ENCODE measurements around the gene SSR3. TPM values are rescaled to one million over a fixed set of nuclear protein-coding genes. Genes with fewer than 3 reads are reported as not detected.
A peak's percentile ranks its signal among the peaks of the same experiment; 100 is the strongest.
"Not testable (repeated sequence)": the region's sequence is repeated elsewhere in the genome, so short reads cannot be mapped to it uniquely, and the experiment has no call there.

SSR3 gene
- 349 TPM for polyA plus RNA-seq (2013, experiment 1 of 2; ENCODE audit: insufficient read length)
- polyA plus RNA-seq (2013, experiment 2 of 2; ENCODE audit: insufficient read length): 325 TPM

DNA sequence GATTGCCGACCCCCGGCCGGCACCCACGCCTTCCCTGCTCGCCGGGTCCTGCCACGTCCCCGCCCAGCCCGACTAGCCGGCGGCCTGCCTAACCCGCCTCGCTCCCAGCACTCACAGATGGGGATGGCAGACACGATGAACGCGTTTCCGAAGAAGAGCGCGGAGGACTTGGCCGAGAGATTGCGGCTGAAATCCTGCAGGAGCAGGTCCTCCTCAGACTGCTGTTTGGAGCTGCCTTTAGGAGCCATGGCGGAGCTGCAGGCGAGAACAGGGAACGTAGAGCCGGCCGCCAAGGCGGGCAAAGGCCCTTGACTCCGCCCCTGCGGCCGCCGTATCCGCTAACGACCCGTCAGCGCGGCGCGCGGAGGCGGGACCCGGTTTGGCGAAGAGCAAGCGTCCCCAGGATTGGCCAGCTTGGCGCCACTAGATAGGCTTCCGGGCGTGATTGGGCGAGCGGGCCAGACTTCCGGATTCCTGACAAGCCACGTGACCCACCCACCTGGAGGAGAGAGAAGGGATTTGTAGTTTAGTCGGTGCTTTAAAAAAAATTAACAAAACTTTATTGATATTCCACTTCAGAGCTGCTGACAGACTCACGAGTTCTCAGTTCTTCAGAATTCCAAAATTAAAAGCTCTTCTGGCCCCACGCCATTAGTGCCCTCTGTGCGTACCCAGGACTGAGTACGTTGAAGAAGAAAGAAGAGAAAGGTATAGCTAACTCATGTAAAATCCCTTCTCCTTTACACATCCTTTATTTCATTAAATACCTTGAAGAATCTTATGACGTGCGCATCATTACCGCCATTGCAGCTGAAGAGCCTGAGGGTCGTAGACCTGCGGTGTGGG lies at the start of gene SSR3:
Gene SSR3 (minus strand): TSS at position 276 of the 846 bp plus-strand sequence. CDS start 28 bp downstream, at position 248.
- peak; percentile 99 for DNase-seq

DNA sequence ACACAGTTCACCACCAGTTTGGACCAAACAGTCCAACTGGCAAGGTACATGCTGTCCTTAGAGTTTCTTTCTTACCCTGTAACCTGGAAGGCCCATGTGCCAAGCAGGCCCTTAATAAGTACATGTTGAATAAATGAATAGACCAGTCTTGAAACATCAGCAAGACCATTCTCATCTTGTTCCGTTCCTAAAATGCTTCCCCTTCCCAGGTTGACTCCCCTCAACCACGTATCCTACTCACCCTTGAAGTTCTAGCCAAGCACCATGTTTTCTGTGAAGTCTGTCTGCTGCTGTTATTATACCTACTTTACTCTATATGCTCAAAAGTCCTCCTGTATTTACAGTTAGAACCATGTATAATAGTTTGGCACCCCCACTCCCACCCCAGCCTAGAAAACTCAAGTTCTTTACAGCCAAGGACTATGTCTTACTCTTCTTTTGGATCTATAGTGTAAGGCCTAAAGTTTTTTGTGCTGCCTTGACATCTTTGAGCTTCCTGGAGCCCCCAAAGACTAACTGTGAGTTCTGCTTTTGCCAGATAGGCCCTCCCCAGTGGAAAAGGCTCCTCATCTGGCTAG lies 49.2 kb upstream of the SSR3 start:
- DNase-seq: no peak

DNA sequence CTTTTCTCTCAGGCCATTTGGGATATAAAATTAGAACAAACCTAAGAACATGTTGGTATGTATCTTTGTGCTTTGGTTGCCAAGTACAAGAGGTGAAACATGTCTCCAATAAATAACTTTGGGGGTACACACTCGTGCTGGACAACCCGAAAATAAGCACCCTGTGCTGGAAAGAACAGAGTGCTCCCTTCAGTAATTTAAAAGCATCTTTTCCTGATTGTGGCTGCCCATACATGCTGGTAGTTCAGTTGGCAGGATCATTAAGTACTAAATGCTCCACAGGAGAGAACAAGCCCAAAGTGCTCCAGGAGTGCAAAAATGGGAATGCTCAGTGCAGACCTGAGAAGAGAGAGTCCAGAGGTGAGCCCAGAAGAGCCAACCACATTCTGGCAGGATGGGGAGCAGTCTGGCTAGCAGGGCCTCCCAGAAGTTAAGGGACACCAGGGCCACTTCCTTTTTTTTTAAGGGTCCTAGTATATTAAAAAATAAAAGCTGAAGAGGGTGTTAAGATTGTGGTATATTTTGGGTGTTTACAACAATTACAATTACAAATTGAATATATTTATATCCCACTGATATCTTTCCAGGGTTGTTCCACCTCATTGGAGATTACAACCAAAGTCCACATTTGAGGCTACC lies 48.6 kb upstream of the SSR3 start:
- DNase-seq: no peak

DNA sequence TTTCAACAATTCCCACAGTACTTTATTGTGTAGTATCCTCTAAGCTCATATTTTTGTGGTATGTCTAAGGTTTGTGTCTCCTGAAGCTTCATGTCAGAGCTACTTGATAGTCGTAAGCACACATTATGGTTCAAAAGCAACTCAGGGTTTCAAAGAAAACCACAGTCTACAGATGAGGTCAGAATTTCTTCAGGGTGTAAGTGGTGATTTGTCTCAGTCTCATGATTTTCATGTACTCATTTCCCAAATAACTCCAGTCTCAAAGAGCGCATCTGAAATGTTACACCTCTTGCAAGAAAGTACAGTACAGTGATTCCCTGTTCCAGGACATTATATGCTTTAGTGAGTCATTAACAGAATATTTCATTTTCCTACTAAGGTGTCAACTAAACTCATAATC lies 47.5 kb upstream of the SSR3 start:
- DNase-seq: no peak

DNA sequence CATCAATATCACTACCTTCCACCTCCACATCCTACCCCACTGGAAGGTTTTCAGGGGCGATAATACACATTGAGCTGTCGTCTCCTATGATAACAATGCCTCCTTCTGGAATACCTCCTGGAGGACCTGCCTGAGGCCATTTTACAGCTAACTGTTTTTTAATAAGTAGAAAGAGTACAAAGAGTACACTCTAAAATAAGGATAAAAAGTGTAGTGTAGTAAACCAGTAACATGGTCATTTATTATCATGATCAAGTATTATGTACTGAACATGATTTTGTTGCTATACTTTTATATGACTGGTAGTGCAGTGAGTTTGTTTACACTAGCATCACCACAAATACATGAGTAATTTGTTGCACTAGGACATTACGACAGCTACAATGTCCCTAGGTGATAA lies 46.6 kb upstream of the SSR3 start:
- DNase-seq: no peak

DNA sequence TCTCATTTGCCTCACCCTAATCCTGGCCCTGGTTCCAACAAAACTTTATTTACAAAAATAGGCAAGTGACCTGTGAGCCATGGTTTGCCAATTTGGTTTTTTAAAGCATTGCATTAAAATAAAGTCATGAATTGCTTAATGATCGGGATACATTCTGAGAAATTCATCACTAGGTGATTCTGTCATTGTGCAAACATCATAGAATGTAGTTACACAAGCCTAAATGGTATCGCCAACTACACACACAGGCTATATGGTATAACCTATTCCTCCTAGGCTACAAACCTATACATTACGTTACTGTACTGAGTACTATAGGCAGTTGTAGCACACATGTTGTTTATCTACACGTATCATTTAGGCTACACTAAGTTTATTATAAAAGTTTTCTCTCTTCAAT lies 45.9 kb upstream of the SSR3 start:
- DNase-seq: no peak

DNA sequence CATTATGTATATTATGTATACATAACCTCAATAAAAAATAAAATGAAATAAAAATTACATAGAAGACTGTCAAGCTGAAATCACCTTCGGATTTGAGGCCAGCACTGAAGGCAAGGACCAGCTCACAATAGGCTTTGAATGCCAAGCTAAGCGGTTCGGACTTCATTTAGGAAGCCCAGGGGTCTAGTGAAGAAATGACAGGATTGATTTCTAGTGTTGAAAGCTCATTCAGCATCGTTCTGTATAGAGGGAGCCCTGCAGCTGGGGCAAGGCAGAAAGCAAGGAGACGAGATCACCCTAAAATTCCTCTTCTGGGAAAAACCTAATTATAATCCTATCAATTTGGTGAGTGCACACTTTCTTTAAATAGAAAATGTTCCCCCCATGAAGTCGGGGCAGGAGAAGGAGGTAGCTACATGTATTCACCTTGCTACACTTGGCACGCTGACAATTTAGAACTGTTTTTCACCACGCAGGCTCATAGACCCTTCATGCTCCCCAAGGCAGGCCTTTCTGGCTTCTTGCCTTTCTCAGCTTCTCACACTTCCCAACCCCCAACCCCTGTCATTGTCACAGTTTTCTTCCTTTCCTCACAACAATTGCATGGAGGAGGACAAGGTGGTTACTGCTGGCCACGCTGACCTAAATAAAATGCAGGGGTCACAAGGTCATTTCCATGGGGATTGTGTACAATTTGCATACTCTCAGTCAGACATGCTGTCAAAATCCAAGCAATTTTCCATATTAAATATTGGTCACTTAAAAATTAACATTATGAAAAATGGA lies 44.4 kb upstream of the SSR3 start:
- DNase-seq: no peak

DNA sequence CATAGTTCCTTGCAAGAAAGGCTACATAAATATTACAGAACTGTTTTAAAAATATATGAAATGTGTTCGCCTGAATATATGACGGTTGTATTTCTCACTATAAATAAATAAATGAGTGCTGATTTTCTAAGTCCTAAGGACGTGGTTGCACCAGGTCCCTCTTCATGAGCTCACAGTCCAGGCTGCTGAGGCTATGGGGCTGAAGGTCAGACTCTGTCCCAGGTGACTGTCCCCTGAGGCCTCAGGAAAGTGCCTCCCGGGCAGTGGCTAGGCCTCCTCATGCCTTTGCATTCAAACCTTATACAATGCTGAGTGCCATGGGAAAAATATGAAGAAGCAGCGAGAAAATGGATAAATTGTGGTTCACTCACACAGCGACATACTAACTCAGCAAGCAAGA lies 43.5 kb upstream of the SSR3 start:
- DNase-seq: no peak

DNA sequence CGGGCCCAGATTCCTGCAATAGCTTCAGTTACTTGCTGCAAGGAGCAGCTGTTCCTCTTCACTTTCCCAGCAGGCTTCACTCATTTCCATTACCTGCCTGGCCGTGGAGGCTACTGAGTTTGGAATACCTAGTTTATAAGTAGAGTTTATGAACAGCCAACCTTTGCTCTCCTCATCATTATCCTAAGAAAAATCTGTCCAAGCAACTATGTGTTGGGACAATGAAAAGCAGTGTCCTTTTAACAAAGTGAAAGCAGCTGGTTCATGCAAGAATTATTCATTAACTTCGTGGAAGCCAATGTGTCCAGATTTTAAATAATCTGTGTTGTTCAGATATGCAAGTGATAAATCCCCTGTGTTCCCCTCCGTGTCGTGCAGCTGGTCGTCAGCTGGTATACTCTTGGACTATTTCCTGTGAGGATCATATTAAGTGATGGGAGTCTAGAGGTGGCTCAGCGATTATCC lies 39.3 kb upstream of the SSR3 start:
- no peak for DNase-seq

DNA sequence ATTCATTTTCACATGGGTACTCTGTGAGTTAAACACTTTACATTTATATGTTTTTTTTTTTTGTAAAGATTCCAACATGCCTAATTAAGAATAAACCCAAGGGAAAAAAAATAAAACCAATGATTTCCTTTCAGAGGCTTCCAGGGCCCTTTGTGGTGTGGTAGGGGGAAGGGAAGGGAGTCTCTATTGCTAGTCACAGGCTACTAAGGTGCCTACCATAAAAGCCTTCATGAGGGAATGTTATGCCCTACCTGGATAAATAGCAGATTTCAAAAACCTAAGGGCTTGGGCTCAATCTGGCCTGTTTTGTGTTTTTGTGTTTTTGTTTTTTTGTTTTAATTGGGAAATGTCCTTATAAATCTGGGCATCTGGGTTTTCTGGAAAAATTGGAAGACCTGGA lies 38.9 kb upstream of the SSR3 start:
- no peak for DNase-seq

DNA sequence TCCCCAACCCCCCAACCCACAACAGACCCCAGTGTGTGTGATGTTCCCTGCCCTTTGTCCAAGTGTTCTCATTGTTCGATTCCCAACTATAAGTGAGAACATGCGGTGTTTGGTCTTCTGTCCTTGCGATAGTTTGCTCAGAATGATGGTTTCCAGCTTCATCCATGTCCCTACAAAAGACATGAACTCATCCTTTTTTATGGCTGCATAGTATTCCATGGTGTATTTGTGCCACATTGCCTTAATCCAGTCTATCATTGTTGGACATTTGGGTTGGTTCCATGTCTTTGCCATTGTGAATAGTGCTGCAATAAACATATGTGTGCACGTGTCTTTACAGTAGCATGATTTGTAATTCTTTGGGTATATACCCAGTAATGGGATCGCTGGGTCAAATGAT lies 34.9 kb upstream of the SSR3 start:
- DNase-seq: not testable (repeated sequence)

DNA sequence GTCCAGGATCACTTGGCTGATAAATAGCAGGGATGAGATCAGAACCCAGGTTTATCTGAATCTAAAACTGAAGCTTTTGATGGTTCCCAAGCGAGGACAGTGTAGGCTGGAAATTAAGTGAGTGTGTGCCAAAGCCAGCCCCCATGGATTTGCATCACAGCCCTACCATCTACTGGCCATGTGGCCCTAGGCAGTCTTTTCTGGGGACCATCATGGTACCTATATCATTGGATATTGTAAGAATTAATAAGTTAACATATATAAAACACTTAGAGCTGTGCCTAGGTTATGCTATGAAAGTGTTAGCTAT lies 32.8 kb upstream of the SSR3 start:
- no peak for DNase-seq

DNA sequence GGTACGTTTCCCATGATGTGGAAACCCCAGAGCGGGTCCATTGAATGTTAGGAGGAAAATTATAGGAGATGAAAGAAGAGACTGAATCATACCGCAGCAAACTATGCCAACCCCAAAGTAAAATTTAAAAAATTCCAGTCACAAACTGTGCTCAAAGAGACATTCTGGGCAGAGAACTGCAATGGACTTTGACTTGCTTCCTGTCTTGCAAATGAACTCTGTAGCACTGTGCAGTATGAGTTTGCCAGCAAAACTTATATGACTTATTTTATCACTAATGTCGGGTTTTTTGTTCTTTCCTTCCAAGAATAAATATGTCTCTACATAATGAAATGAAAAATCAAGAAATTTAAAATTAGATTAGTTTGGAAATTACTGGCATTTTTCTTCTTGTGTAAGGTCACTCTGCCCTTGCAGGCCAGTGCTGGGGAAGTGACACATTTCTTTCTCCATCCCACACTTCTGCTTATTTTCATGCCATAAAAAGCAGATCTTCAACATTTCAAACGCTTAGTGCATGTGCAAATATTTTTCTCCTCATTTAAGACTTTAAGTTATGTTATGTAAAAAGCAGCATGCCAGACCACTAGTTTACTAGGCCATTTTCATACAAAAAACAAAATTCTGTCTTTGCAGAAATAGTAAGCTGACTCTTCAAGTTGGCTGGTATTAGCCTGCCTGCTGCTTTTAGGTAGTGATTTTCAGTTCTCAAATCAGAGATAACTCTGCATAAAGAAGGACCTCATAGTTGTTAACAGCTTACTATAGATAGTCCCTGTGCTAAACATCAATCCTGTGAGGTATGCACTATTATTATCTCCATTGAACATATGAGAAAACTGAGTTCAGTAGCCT lies 32.2 kb upstream of the SSR3 start:
- DNase-seq: no peak

DNA sequence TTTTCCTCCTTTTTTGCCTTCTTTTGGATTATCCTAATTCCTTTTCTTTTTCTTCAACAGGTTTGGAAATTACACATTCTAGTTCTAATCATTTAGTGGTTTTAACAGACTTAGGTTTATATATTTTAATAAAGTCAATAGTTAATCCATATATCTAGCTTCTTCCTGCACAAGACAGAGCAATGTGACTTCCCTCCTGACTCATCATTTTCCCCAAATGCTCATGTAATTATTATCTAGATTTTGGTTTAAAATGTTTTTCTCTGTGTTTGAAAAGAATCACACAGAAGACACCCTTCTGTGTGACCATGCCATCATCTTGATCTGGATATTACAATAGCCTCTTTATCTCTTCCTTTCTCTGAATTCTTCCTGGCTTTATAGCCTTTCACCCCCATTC lies 28.6 kb upstream of the SSR3 start:
- DNase-seq: no peak

DNA sequence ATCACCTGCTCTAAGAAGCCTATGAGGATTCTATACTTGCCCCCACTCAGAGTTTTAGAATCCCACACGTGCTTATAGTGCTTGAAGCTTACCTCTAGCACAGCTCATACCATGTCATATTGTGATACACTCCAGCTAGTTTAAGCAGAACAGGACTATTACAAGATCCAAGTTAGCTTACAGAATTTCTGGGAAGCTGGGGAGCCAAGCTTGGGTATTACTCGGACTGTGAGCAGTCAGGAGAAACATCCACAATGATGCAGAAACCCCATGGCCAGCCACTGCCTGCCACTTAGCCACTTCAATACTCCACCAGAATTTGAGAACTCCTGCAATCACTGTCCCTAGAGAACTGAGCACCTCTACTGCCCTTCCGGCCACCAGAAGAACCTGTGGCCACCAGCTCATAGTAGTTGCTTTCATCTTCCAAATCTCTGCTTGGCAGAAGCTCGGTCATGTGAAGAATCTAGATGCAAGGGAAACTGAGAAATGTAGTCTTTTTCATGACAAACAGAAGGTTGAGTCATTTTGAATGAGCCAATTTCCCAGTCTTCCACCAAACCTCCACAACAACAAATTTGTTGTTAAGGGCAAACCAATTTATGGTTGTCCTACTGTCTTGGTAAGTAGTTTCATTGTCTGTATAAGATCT lies 27.7 kb upstream of the SSR3 start:
- no peak for DNase-seq

DNA sequence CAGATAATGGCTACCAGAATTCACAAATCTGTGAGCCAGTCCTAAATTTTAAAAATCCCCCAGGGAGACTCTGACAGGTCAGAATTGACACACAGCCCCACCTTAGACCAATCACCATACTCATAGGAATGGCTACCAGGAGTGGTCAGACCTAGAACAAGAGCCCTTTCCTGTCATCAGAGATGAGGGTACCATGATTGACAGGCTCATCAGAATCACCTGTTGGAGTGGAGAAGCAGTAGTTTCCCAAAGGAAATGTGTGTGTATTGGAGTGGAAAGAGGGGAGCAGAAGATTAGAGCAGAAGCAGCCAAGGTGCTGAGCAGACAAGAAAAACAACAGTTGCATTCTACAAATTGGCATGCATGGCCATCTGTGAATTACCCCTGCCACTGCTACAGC lies 27.0 kb upstream of the SSR3 start:
- DNase-seq: no peak

DNA sequence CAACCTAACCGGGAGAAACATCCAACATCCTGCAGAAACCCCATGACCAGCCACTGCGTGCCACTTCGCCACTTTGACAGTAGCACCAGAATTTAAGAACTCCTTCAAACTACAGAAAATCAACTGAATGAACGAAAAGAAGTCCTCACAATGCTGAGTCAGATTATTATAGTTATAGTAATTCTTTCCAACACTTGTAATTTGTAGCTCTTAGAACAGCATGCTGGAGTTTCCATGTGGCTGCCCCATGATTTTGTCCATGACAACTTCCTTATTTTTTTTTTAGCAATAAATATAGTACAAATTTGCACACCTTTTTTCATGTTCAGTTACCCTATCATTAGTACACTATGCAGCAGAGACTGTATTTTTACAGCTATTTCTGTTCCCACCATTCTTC lies 26.1 kb upstream of the SSR3 start:
- DNase-seq: no peak

DNA sequence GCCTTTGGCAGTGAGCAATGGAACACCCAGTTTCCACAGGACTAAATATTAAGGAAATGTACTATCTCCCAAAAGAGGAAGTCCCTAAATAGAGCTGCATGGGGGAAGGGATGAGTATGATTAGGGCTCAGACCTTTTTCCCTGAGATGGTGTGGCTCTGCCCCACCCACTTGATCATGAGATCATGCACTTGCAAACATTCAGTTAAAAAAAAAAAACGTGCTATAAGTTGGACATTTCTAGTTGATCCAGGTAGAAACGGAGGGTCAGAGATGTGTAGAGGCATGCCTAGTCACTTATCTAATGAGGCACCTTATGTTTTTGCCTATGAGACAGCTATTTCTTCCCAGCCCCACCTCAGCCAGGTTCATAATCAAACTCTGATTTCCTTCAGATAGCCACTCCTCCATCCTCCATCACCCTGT lies 24.5 kb upstream of the SSR3 start:
- DNase-seq: no peak

DNA sequence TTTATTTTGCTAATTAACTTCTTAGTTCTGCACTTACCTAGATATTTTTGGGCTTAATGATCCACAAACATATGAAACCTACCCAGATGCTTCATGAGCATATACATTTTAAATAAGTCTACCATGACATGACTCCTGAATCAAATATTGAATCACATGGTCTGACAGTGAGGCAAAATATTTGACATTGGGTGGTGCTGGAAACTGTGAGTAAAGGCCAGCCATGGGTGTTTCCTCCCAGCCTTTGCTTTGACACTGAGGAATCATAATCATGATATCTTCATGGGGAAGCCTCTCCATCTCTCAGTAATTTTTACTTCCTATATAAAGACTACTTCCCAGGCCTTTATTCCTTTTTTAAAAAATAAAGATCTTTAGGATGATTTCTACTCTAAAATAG lies 22.8 kb upstream of the SSR3 start:
- peak; percentile 74 for DNase-seq

DNA sequence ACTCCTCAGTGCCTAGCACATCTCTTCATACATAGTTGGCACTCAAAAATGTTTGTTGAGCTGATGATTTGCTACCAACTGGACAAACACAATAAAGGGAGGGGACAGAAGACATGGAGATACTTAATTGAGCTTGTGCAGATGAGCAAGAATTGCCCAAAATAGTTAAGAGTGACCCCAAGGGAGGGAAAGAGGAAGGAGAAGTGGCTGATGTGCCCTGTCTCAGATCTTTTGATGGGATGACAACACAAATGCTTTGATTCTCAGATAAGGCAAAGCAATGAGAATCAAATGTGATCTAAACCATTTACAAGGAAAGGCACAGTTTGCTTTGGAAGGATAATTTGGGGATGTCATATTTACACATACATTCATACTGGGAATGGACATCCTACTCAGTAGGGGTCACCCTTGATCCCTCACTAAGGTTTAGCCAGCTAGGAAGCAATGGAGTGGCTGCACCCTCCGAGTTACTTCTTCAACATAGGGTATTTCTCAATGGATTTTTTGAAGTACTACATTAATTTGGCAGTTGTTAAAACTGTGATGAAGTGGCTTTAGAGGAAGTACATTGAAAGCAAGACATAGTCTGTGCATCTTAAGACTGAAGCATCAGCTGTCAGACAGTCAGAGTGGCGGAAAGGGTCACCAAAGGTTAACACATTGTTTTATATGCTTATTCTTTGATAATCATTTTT lies 21.9 kb upstream of the SSR3 start:
- DNase-seq: no peak

DNA sequence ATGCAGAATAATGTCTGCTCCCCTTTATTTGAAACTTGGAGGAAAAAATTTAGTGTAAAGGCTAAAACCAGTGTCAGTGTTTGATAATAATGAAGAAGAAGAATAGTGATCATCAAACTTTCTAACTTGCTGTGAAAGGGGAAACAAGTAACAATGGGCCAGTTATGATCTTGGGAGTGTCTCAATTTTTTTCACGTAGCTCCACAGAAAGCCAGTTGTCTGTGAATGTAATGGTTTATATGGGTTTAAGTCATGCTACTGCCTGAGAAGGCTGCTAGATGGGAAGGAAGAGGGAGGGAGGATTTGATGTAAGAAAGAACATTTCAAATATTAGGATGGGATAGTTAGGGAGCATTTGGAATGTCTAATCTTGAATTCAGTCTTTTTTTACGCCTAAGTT lies 21.1 kb upstream of the SSR3 start:
- no peak for DNase-seq
